HG03175 (cell line): ENCODE measurements around the gene KLC4.
"Not testable (repeated sequence)": the region's sequence is repeated elsewhere in the genome, so short reads cannot be mapped to it uniquely, and the experiment has no call there.

Experiments used
- ATAC-seq: cut with Tn5 transposase; IDR thresholded peaks from one replicate; pipeline ENCODE4 v1.9.1; 2021; ENCODE audit warnings: mild to moderate bottlenecking, moderate library complexity; ENCODE audit not compliant: unreplicated experiment

The KLC4 gene

GRCh38 chr6:43060755-43061633 lies 1.6 kb downstream of the KLC4 start:
- no peak for ATAC-seq

DNA sequence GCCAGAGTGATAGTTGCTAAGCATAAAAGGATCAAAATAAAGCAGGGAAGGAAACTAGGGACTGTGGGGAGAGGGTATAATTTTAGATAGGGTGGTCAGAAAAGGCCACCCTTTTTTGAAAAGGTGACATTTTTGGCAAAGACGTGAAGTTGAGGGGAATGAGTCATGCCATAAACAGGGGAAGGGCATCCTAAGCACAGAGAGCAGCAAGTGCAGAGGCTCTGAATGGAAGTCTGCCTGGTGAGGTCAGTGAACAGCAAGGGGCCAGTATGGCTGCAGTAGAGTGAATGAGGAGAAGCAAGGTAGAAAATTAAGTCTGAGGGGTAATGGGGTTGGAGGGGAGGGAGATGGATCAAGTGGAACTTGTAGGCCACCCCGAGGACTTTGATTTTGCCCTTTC lies 2.4 kb downstream of the KLC4 start:
- no peak for ATAC-seq

GRCh38 chr6:43062818-43063217 lies 3.4 kb downstream of the KLC4 start:
- ATAC-seq = no peak

DNA sequence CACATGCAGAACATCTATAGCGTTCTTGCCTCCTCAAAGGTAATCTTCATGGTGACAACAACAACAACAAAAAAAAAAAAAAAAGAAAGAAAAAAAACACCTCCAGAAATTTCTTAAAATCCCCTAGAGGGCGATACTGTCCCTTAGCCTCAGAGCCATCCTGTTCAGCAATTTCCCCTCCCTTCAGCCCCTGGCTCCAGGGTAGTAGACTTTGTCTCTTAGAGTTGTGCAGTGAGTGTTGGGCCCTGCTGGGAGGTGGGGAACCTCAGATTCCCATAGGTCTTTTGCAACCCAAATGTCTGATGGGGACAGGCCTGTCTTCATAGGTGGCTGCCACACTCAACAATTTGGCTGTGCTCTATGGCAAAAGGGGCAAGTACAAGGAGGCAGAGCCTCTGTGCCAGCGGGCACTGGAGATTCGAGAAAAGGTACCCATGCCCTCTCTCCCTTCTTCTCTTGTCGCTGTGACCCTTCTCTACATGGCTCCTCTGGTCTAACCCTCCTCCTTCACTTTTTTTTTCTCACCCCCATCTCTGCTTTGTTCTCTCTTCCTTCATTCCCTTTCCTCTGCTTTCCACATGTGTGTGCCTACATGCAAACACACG lies 10.7 kb downstream of the KLC4 start:
- ATAC-seq = no peak

DNA sequence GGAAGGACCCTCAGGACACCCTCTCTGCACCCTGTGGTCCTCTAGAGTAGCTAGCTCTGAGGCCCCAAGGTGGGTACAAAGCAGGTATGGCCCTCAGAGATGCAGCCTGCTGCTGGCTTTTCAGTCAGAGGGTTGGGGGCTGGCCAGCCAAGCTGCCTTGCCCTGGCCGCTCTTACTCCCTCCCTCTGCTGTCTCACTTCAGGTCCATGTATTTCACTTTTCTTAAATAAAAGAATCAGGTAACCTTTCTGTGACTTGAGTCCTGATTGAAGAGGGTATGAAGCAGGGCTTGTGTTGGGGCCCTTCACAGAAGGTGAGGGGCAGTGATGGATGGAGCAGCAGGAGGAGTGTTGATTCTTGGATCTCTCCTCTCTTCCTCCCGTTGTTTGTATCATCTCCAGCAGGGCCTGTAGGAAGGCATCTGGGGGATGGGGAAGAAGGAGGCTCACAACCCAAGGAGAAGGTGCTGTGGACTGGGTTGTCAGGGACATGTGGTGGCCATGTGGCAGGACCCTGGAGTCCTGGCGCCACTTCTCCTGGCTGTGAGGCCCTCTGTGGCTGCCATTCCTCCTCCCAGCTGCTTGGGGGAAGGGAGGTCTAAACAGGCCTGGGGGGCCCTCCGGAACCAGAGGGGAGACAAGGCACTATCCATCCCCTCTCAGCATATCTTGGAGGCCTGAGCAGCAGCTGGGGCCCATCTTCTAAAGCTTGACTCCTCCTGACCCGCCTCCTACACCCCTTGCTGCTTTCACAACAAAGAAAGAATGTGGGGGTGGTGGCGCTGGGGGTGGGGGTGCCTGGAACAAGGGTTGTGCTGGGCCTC lies 15.6 kb downstream of the KLC4 start:
- ATAC-seq = no peak

DNA sequence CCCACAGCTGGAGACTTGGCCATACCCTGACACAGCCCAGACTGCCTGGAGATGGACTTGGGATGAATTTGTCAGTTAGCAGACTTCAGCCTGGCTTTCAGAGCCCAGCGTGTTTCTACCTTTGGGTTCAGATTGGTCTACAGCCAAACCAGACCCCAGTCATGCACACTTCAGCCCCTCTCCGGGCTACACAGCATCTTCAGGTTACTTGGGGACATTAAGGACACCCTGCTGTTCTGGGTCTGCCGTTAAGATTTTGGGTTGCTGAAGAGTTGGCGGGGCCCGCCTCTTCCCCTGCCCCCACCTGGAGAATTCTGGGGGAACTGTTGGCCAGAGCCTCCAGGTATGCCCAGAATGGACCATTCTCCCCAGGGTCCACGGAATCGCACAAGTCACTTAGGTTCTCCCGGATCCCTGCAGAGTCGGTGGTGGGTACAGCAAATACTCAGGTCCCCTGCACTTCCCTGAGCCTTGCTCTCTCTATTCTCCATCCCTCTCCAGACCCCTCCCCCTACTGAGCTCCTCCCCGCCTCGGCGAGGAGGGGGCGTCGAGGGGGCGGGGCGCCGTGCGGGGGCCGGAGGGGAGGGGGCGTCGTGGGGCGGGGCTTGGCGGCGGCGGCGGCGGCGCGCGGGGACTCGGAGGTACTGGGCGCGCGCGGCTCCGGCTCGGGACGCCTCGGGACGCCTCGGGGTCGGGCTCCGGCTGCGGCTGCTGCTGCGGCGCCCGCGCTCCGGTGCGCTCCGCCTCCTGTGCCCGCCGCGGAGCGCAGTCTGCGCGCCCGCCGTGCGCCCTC lies 16.4 kb downstream of the KLC4 start, which contains the start of gene PTK7:
Gene PTK7, plus strand, starts transcription at position 645 of the 794 bp plus-strand sequence. CDS start 175 bp downstream, outside the sequence.
- no peak for ATAC-seq

- ATAC-seq = no peak
These were observed 17.3 kb downstream of the KLC4 start for GRCh38 chr6:43076464-43077332.

- ATAC-seq = no peak
These were observed 17.9 kb downstream of the KLC4 start for GRCh38 chr6:43077333-43077809.

DNA sequence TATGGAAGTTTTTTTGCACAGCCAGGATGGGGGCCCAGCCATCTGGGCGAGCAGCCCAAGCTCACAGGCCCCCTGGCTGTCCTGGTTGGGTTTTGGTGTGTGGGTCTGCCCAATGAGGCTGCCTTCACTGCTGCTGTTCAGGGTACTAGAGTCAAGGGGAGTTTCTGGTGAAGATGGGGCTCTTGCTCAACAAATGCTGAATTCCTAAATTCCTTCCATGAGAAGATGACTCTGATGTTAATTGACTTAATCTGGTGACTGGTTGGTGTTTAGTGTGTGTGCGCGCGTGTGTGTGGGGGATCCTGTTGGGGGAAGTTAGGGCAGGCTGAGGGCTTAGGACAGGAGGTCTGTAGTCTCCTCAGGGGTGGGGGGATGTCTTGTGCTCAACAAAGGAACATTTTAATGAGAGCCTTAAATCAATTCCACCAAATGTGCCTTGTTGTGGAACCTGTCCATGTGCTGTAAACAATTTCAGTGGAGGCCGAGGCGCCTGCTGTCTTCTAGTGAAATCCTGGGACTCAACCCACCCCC lies 18.6 kb downstream of the KLC4 start:
- no peak for ATAC-seq

DNA sequence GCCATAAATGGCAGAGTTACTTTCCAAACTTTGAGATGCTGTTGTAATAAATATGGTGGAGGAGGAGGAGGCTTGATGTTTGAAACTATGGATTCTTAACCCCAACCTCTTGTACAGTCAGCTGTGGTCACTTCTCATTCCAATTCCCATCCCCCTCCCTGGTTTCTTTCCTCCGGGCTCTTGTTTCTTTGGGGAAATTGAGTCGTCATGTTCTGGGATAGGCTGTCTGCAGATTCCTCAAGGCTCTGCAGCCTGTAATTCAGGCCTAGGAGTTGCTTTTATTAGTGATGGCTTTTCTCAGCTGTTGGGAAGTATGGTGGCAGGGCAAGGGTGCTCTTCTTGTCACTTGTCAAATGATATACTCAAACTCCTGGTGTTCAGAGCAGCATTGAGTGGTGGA lies 19.3 kb downstream of the KLC4 start:
- ATAC-seq = no peak

GRCh38 chr6:43081043-43081442 lies 21.6 kb downstream of the KLC4 start:
- ATAC-seq = no peak

GRCh38 chr6:43081922-43082321 lies 22.5 kb downstream of the KLC4 start:
- ATAC-seq = not testable (repeated sequence)

DNA sequence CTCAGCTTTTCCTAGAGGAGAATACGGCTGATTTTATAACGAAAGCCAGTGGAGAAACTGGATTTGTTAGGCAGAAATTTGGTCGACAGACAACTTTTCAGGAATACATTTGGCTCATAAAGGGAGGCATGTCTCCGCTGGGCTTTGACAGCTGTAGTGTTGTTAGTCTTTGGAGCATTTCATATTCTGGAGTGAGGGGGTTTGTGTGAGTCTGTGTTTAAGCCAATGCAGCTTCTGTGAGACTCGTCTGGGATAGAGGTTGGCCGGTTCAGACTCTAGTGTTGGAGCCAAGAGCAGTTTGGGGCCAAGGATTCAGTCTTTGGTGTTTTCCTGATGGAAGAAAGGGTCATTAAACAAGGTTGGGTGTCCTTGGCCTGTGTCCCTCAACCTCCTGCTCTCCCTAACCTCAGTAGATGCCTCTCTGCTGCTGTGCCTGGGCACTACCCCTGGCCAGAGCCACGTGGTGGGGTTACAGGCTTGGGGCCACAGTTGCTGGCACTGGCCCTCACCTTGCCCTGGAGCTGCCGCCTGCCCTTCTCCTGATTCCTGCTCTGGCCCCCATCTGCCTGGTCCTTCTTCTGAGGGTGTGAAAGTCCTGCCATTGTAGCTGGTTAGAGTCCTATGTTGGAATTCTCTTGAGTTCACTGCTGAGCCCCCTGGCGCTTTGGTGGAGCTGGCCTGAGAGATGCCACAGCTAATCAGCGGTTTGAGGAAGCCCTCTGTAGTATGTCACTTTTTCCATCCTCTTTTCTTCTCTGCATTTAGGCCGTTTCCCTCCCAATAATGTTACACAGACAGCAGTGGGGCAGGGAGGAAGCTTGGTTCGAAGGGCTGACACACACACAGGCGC lies 23.6 kb downstream of the KLC4 start:
- no peak for ATAC-seq

GRCh38 chr6:43086022-43086658 lies 26.7 kb downstream of the KLC4 start:
- ATAC-seq = no peak

GRCh38 chr6:43088654-43089056 lies 29.2 kb downstream of the KLC4 start:
- ATAC-seq = no peak

DNA sequence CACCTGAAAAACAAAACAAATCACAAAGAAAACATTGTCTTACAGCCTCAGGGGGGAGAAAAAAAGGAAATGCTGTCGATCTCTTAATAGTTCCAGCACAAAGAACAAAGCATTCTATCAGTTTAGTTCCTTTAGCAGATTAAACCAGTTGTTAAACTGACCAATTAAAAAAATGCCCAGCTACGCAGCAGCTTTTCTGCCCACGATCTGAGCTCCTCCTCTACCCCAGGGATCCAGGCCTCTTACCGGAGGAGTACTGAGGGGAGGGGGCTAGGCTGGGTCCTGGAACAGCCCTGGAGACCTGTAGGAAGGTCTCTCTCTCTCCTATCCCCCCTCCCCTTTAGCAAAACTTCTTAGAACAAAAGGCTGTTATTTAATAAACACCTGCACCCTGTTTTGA lies 30.0 kb downstream of the KLC4 start:
- no peak for ATAC-seq

DNA sequence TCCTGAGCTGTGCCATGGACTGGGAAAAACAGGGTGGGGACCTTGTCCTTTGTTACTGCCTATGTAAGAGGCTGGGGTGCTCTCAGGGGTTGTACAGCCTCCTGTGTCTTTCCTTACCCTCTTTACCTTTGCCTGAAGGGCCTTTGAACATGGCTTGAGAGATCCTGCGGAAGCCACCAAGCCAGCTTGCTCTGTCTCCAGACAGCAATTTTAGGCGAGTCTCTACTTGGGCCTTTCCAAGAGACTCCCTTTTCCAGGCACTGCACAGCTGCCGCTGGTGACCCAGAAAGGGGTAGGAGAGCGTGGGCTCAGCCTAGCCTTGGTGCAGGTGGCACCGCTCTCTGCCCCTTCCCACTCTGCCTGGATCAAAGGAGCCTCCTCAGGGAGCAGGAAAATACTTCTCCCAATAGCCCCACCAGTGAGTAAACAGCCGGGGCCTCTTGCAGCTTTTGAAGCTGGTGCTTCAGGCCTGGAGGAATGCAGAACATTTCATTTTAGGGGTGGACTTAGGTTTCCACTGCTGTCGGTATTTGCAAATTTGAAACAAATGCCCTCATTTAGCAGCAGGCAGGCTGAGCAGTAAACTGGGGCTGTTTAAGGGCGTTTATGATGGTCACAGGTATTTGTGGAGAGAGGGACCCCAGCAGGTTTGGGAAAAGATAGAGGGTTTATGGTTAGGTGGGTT lies 30.6 kb downstream of the KLC4 start:
- ATAC-seq = no peak
